ENCODE measurements around the gene DUS4L. TPM values are rescaled to one million over a fixed set of nuclear protein-coding genes. Genes with fewer than 3 reads are reported as not detected.

Gene DUS4L
- polyA plus RNA-seq, 1 donor from 2014 or later = 24.2 TPM

- H3K9ac ChIP-seq (ENCODE audit: low read length) = no peak overlapping the region
- no peak for TF ChIP-seq SMC3 (conservative IDR thresholded peaks at IDR 0.05; ENCODE audit: poor library complexity)
- no peak for TF ChIP-seq MXI1 (conservative IDR thresholded peaks at IDR 0.05; ENCODE audit: poor library complexity, severe bottlenecking)
- no peak for TF ChIP-seq EP300 (conservative IDR thresholded peaks at IDR 0.05; ENCODE audit: poor library complexity, severe bottlenecking)
- no peak for TF ChIP-seq TAF1 (IDR thresholded peaks at IDR 0.05; ENCODE audit: low read depth)
- no peak for TF ChIP-seq REST (IDR thresholded peaks at IDR 0.05; ENCODE audit: borderline replicate concordance)
- TF ChIP-seq CTCF (IDR thresholded peaks at IDR 0.05; ENCODE audit: poor library complexity, severe bottlenecking) = no peak
- no peak for TF ChIP-seq EZH2 (IDR thresholded peaks at IDR 0.05; ENCODE audit: borderline replicate concordance, insufficient read depth, low read length, poor library complexity, severe bottlenecking)
- TF ChIP-seq POLR2AphosphoS5 (IDR thresholded peaks at IDR 0.05) = no peak
- TF ChIP-seq RAD21 (conservative IDR thresholded peaks at IDR 0.05) = no peak
- H3K27ac ChIP-seq (ENCODE audit: low read length) = no peak overlapping the region
- H3K79me2 ChIP-seq (replicated peaks; ENCODE audit: insufficient read depth, low read length) = no peaks in the 10 kb centered on the region
- H3F3A ChIP-seq (ENCODE audit: insufficient read depth, low read length, poor library complexity, severe bottlenecking) = no peaks in the 10 kb centered on the region
- no peaks in the 10 kb centered on the region for H3K9me3 ChIP-seq (ENCODE audit: low read length)
- H3K4me3 ChIP-seq (ENCODE audit: low read length) = no peak overlapping the region
- H2AFZ ChIP-seq (ENCODE audit: low read depth, low read length) = no peak overlapping the region
- no peak overlapping the region for H3K4me2 ChIP-seq (ENCODE audit: low read length)
- H3K27me3 ChIP-seq (ENCODE audit: insufficient read depth, low read depth, low read length) = no peaks in the 10 kb centered on the region
- no peaks in the 10 kb centered on the region for H3K9me2 ChIP-seq (ENCODE audit: insufficient read depth, low read length)
- no peaks in the 10 kb centered on the region for H4K20me1 ChIP-seq (ENCODE audit: insufficient read depth)
- no peaks in the 10 kb centered on the region for H3K36me3 ChIP-seq (ENCODE audit: insufficient read depth, low read length)
Observed at GRCh38 chr7:107627002-107627401, 63.2 kb downstream of the DUS4L start.

Small RNA genes within 50 kb of the gene (small RNA-seq; reads per million reads assigned to genes)
- 0 reads per million in 3 experiments for gene RF01233

Other genes starting within 250 kb of the DUS4L start
- gene GPR22, start 93.9 kb upstream of the DUS4L start, polyA plus RNA-seq = 44.3 and 64.1 TPM in 2 replicates
- 13.3 and 14.8 TPM in 2 replicates for gene COG5, start 51 bp upstream of the DUS4L start, polyA plus RNA-seq
- gene BCAP29, start 16.3 kb downstream of the DUS4L start, polyA plus RNA-seq = 45.3 and 51.5 TPM in 2 replicates
- not detected in 2 replicates for gene SLC26A4, start 96.9 kb downstream of the DUS4L start, polyA plus RNA-seq
- 8.9 and 10.2 TPM in 2 replicates for gene CBLL1, start 180.2 kb downstream of the DUS4L start, polyA plus RNA-seq
- not detected in 2 replicates for gene SLC26A3, start 239.3 kb downstream of the DUS4L start, polyA plus RNA-seq

Measured in neural cell (in vitro differentiated cells).